ENCODE data around the gene AGRN. TPM values are rescaled to one million over a fixed set of nuclear protein-coding genes. Genes with fewer than 3 reads are reported as not detected.

AGRN gene
- total RNA-seq, 1 donor from 2014 or later: 4.2 TPM

Other genes with a start within 250 kb of the AGRN start
- not detected in 2 replicates for gene SAMD11, start 96.2 kb upstream of the AGRN start, total RNA-seq
- gene NOC2L, start 60.9 kb upstream of the AGRN start, total RNA-seq: 87.0 and 90.7 TPM in 2 replicates
- 23.8 and 26.3 TPM in 2 replicates for gene KLHL17, start 59.5 kb upstream of the AGRN start, total RNA-seq
- gene PLEKHN1, start 53.6 kb upstream of the AGRN start, total RNA-seq: 1.6 and 2.2 TPM in 2 replicates
- gene PERM1, start 38.0 kb upstream of the AGRN start, total RNA-seq: not detected in 2 replicates
- 0.18 TPM in 1 of 2 replicates, not detected in the other for gene HES4, start 20.0 kb upstream of the AGRN start, total RNA-seq
- 101 and 102 TPM in 2 replicates for gene ISG15, start 6.6 kb upstream of the AGRN start, total RNA-seq
- not detected in 2 replicates for gene RNF223, start 54.2 kb downstream of the AGRN start, total RNA-seq
- gene C1orf159, start 96.0 kb downstream of the AGRN start, total RNA-seq: 16.3 and 16.8 TPM in 2 replicates
- gene TTLL10, start 153.8 kb downstream of the AGRN start, total RNA-seq: 0.30 and 0.89 TPM in 2 replicates
- 26.8 and 29.8 TPM in 2 replicates for gene TNFRSF18, start 186.5 kb downstream of the AGRN start, total RNA-seq
- 46.0 and 47.8 TPM in 2 replicates for gene TNFRSF4, start 194.0 kb downstream of the AGRN start, total RNA-seq
- gene SDF4, start 211.9 kb downstream of the AGRN start, total RNA-seq: 111 and 112 TPM in 2 replicates
- 27.1 and 27.5 TPM in 2 replicates for gene B3GALT6, start 212.1 kb downstream of the AGRN start, total RNA-seq
- gene C1QTNF12, start 226.6 kb downstream of the AGRN start, total RNA-seq: 2.9 and 3.2 TPM in 2 replicates